Esophagus squamous epithelium (tissue), 5 donors: ENCODE results near the gene LRRC31. TPM values are rescaled to one million over a fixed set of nuclear protein-coding genes. Genes with fewer than 3 reads are reported as not detected.

Source experiments
- DNase-seq: peaks from one replicate; lab custom pipeline; 2025; lab: John Stamatoyannopoulos, UW
- H3K27ac ChIP-seq, 4 donors: fragments of 200-600 bp; sonication (generic); one replicate each; pipeline ENCODE4 v1.5.1; 2016 to 2019; ENCODE audit warnings: mild to moderate bottlenecking in 1 of 4
- H3K27me3 ChIP-seq, 4 donors: fragments of 200-600 bp; sonication (generic); 1 replicate in 3 of 4; 2 replicates in 1 of 4; pipeline versions ENCODE4 v1.5.1 to v1.6.0; 2017 to 2021; ENCODE audit warnings: antibody characterized with exemption in 1 of 4
- H3K36me3 ChIP-seq, 3 donors: fragments of 200-600 bp; sonication (generic); one replicate each; pipeline ENCODE4 v1.5.1; 2016 to 2019
- H3K4me1 ChIP-seq, 3 donors: fragments of 200-600 bp; sonication (generic); one replicate each; pipeline ENCODE4 v1.5.1; 2017 to 2019
- H3K4me3 ChIP-seq, 4 donors: fragments of 200-600 bp; sonication (generic); 1 replicate in 3 of 4; 2 replicates in 1 of 4; pipeline ENCODE4 v1.5.1; 2016 to 2019; ENCODE audit warnings: mild to moderate bottlenecking in 2 of 4, moderate library complexity in 1 of 4
- H3K9me3 ChIP-seq, 3 donors: fragments of 200-600 bp; sonication (generic); one replicate each; pipeline ENCODE4 v1.5.1; 2016 to 2019
- CTCF ChIP-seq, 6 experiments: fragments of 450-650 bp in 4 of 6; fragments of 200-600 bp in 2 of 6; sonication (generic) in 2 of 6; IDR thresholded peaks; one replicate each; pipeline ENCODE4 v1.5.1; 2016 to 2019; ENCODE audit warnings: antibody characterized with exemption in 6 of 6, mild to moderate bottlenecking in 4 of 6, moderate library complexity in 4 of 6
- POLR2A ChIP-seq, 4 donors: fragments of 450-650 bp; IDR thresholded peaks; one replicate each; pipeline ENCODE4 v1.6.1; 2017; ENCODE audit warnings: antibody characterized with exemption in 4 of 4, mild to moderate bottlenecking in 4 of 4, moderate library complexity in 3 of 4
- WGBS, 2 donors: methylation state at CpG; one replicate each; pipeline ENCODE4 v1.1.5; 2018; 5-methylcytosine and 5-hydroxymethylcytosine counted together
- intact Hi-C: fragments of 100-400 bp; cut with DNase I; formaldehyde crosslinking; loops from one replicate; pipeline ENCODE4 v1.15.0; 2022
- total RNA-seq, 4 donors: library from RNA; depleted of rRNA; stranded (reverse); fragments of >200 nt; gene quantifications; one replicate each; pipeline ENCODE4 v1.1.0, GENCODE V29; 2016
- donor health status: DM: yes; HTN: yes; CAD: no.

Gene LRRC31
- total RNA-seq, 4 donors from 2014 or later, result not detected

DNA sequence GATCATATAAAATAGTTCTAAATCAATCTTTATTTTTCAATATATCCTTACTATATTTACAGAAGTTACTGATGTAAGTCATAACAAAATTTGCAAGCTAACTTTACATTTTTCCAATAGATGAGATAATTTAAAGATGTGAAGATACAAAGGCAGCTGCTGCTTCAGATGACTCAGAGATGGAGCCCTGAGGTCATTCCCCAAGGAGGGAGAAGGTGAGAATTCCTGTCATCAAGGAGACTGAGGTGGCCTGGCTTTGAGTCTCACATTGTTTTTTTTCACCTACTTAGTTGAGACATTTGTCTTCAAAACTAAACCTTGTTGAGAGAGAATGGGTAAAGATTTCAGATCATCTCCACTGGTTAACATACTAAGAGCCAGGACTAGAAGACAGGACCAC, 37.7 kb upstream of the LRRC31 start:
- intact Hi-C loops, result no loop called here
- TF ChIP-seq CTCF (IDR thresholded peaks at IDR 0.05) (no peak), POLR2A (IDR thresholded peaks at IDR 0.05) (no peak)

DNA sequence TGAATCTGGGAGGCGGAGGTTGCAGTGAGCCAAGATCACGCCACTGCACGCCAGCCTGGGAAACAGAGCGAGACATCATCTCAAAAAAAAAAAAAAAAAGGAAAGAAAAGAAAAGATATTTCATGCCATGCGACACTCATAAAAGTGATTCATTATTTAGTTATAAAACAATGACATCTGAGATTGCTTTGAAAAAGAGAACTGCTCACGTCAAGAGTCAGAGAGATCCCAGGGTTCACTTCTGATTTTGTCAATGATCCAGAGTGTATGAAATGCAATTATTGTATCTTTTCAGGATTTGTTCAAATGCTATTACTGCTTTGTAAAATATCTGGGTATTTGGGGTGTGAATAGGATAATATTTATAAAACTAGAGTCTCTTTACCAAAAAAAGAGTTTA, 35.7 kb upstream of the LRRC31 start:
- Histone ChIP-seq H3K27ac (no peak overlapping the region), H3K27me3 (peaks cover 0 to 6% (median 0%) of the 10 kb centered on the region in 4 donors), H3K36me3 (no peaks in the 10 kb centered on the region), H3K4me1 (peaks cover 0 to 4% (median 0%) of the 10 kb centered on the region in 3 donors), H3K9me3 (peaks cover 0 to 20% (median 16%) of the 10 kb centered on the region in 3 donors), H3K4me3 (no peak overlapping the region)
- no peak for DNase-seq
- TF ChIP-seq POLR2A (IDR thresholded peaks at IDR 0.05) (no peak), CTCF (IDR thresholded peaks at IDR 0.05) (no peak)
- intact Hi-C loops, result no loop called here
- 39 to 55% methylated on average over 6 of the region's 6 CpGs for WGBS, 2 donors

More for the DNA sequence above, 37.7 kb upstream of the LRRC31 start:
- no peak overlapping the region for H3K4me3 ChIP-seq
- peaks cover 0 to 4% (median 0%) of the 10 kb centered on the region in 3 donors for H3K4me1 ChIP-seq
- peaks cover 0 to 6% (median 0%) of the 10 kb centered on the region in 4 donors for H3K27me3 ChIP-seq
- H3K36me3 ChIP-seq, result no peaks in the 10 kb centered on the region
- H3K9me3 ChIP-seq, result peaks cover 0 to 3% (median 0%) of the 10 kb centered on the region in 3 donors
- H3K27ac ChIP-seq, result no peak overlapping the region
- no peak for DNase-seq

DNA sequence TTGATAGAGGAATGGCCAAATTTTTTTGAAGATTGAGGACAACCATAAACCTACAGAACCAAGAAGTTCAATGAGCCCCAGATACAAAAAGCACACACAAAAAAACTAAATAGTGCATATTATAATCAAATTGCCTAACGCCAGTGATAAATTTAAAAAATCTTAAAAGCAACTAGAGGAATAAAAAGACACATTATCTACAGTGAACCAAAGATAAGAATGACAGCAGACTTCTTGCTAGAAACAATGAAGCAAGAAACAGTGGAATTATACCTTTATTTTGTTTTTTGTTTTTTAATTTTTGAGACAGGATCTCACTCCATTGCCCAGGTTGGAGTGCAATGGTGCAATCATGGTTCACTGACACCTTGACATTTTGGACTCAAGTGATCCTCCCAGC, 31.7 kb upstream of the LRRC31 start:
- H3K4me3 ChIP-seq, result no peak overlapping the region
- H3K9me3 ChIP-seq, result peaks cover 0 to 24% (median 16%) of the 10 kb centered on the region in 3 donors
- intact Hi-C loops, result no loop called here
- H3K27ac ChIP-seq, result no peak overlapping the region
- H3K27me3 ChIP-seq, result no peaks in the 10 kb centered on the region
- peaks cover 0 to 4% (median 0%) of the 10 kb centered on the region in 3 donors for H3K4me1 ChIP-seq
- TF ChIP-seq POLR2A (IDR thresholded peaks at IDR 0.05), result no peak
- no peak for TF ChIP-seq CTCF (IDR thresholded peaks at IDR 0.05)
- DNase-seq, result no peak
- 88 to 89% methylated on average over 1 of the region's 1 CpG for WGBS, 2 donors
- H3K36me3 ChIP-seq, result no peaks in the 10 kb centered on the region

DNA sequence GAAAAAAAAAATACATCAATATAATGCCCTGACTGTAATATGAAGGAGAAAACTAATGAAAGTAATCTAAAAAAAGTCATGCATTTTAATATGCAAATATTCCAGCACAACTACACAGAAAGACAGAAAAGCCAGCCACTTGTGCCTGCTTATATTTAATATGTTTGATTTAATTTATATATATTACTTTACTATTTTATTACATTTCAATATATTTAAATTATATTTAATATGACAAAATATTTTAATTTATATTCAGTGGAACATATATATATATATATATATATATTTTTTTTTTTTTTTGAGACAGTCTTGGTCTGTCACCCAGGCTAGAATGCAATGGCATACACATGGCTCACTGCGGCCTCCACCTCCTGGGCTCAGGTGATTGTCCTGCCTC, 27.5 kb upstream of the LRRC31 start:
- Histone ChIP-seq H3K36me3 (no peaks in the 10 kb centered on the region), H3K27me3 (no peaks in the 10 kb centered on the region), H3K4me3 (no peak overlapping the region), H3K9me3 (peaks cover 0 to 20% (median 16%) of the 10 kb centered on the region in 3 donors), H3K4me1 (no peaks in the 10 kb centered on the region), H3K27ac (no peak overlapping the region)
- intact Hi-C loops, result no loop called here
- TF ChIP-seq CTCF (IDR thresholded peaks at IDR 0.05), result no peak
- no peak for TF ChIP-seq POLR2A (IDR thresholded peaks at IDR 0.05)
- DNase-seq, result no peak
- WGBS, 2 donors, result 94 to 100% methylated on average over 1 of the region's 1 CpG

DNA sequence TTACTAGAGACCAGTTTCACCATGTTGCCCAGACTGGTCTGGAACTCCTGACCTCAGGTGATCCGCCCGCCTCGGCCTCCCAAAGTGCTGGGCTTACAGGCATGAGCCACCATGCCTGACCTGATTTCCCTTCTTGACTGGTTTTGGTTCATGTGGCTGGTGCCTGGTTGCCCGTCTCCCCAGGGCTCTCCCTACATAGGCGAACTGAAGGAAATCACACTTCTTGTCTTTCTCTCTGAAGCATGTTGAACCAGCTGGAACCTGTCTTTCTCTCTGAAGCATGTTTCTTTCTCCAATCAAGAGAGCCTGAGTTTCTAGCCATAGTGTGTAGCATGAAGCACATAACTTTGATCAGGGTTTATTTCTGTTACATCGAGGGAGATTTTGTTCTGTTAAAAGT, 25.3 kb upstream of the LRRC31 start:
- Histone ChIP-seq H3K27me3 (no peaks in the 10 kb centered on the region), H3K9me3 (peaks cover 0 to under 1% (median 0%) of the 10 kb centered on the region in 3 donors), H3K27ac (no peak overlapping the region), H3K4me1 (no peaks in the 10 kb centered on the region), H3K4me3 (no peak overlapping the region), H3K36me3 (no peaks in the 10 kb centered on the region)
- DNase-seq, result no peak
- WGBS, 2 donors, result 30 to 57% methylated on average over 5 to 6 of the region's 6 CpGs
- intact Hi-C loops, result no loop called here
- no peak for TF ChIP-seq POLR2A (IDR thresholded peaks at IDR 0.05)

- Histone ChIP-seq H3K27me3 (no peaks in the 10 kb centered on the region), H3K9me3 (no peaks in the 10 kb centered on the region), H3K4me3 (no peak overlapping the region), H3K36me3 (no peaks in the 10 kb centered on the region), H3K27ac (no peak overlapping the region), H3K4me1 (no peaks in the 10 kb centered on the region)
- DNase-seq, result no peak
- WGBS, 2 donors, result 69 to 73% methylated on average over 7 of the region's 7 CpGs
- intact Hi-C loops, result no loop called here
- TF ChIP-seq POLR2A (IDR thresholded peaks at IDR 0.05) (no peak), CTCF (IDR thresholded peaks at IDR 0.05) (no peak)
These were observed 24.4 kb upstream of the LRRC31 start for GRCh38 chr3:169894110-169894509.
